GM19467 (cell line): Measurements from ENCODE around the gene COL25A1.
"Not testable (repeated sequence)": the region's sequence is repeated elsewhere in the genome, so short reads cannot be mapped to it uniquely, and the experiment has no call there.

Experiments used
- ATAC-seq: cut with Tn5 transposase; IDR thresholded peaks from one replicate; pipeline ENCODE4 v1.9.1; 2021; ENCODE audit warnings: mild to moderate bottlenecking, moderate library complexity; ENCODE audit not compliant: unreplicated experiment

COL25A1 gene

DNA sequence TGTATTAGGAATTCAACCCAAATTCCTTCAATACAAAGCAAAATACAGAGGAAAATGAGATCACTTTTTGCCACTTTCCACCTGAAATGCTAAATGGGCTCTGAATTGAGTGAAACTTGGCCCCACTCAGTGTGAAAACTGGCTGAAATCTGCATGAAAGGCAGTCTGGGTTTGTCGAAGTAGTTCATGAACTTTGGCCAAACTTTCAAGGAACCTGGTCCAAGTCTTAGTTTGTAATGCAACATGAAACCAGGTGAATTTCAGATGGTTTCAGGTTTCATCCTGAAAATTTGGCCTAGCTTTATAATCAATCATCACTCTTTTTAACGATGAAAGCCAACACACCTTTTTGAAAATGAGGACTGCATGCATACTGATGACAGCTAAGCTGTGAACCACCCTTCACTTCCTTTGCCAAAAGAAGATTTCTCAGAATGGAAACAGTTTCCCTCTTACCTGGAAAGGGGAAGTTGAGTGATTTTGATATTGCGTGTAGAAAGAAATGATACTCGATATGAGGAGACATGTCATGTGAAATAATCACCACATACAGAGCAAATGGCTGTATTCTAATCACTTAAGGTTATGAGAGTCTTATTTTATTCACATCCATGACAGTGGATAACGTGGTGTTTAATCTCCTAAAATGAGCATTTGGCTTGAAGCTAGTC, 329.7 kb downstream of the COL25A1 start:
- no peak for ATAC-seq

DNA sequence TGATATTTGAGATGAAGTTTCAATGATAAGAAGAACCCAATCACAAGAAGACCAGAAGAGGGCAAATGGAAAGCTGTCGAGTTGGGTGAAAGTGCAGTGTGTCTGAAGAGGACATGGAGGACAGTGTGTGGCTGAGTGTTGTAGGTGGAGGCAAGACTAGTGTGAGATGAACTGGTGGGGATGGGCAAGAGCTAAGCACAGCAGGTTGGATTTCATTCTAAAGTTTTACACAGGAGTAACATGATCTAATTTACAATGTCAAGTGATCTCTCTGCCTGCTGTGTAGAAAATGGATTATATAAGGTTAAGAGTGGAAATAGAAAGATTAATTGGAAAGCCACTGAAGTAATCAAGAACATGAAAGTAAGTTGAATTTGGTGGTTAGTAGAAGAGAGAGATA, 331.0 kb downstream of the COL25A1 start:
- ATAC-seq = no peak

DNA sequence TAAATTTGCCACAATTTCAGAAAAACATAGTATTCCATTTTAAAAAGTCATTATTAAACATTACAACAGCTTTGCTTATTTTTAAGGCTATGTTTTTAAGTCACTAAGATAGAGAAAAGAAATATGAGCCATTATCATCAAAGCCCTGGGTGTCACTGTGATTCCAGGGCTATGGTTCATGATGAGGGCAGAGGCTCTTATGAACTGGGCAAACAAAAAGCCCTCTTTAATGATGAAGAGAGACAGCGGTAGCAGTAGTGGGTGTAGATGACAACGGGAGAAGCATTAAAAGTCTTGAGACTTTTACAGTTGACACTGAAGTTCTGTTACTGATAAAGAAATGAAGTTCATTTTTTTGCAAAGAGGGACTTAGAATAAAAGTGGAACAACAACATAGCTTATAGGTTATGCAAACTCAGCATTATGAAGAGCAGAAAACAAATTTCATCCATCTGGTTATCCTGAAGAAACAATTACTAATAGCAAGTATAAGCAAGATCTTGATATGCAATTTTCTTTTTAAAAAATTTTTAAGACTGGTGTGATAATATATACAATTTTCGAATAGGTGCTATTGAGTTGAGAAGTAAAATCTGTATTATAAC, 336.9 kb downstream of the COL25A1 start:
- ATAC-seq = no peak

DNA sequence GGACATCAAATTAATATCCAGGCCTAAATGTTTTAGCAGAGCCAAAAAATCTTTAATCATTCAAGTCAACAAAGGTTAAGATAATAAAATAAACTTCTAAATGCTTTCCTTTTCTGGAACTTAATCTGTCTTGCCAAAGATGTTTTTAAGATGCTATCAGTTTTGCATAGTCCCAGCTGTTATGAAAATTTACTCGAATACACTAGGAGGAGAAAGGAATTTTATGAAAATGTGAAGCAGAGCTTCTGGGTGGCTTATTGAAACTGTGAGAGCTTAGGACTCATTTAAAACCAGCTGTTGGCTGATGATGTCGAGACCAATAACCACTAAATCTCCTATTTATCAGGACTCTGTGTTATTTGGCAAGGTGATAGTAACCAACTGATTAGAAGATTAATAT, 337.4 kb downstream of the COL25A1 start:
- no peak for ATAC-seq

DNA sequence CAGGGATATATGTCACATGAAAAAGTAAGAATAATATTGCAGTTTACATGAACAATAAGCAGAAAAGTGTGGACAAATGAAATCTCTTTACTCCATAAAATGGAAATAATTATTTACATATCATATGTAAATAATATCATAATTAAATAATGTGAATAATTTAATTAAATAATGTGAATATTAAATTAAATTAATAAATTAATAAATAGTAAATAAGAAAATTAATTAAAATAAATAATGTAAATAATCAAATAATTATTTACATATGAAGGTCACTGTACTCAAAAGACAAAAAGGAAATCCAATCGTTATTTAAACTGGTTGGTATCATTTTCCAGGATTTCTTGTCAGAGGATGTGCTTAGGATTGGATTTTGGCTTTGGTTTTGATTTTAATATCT, 338.5 kb downstream of the COL25A1 start:
- no peak for ATAC-seq

DNA sequence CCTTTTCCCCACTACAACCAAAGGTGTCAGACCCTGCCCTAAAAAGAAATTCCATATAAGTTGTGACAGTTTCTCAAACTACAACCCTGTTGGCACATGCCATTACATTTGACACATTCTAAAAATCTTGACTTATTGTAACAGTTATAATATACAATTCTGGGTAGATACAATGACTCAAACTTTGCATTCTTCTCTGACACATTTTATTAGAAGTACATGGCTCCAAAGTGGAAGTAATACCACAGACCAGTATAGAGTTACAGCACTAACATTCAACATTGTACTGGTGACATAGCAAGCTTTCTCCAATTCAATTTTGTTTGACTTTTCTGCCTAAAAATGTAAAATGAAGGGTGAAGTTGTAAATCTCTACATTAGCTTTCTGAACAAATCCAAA, 343.0 kb downstream of the COL25A1 start:
- no peak for ATAC-seq

DNA sequence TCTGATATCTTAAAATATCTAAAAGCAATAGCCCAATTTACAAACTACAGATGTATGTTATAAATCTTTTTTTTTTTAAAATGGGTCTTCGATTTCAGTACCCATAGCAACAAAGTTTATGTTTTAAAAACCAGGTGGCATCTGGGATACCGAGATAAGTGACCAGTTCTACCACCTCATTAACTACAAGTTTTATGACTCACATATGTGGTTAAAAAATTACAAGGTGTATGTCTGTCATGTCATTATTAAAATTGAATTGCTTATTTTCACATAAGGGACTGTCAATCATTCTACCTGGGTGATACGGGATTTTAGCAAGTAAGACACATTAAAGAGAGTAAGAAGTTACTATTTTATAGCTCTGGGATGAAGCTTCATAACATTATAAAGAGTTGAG, 347.6 kb downstream of the COL25A1 start:
- ATAC-seq = no peak

DNA sequence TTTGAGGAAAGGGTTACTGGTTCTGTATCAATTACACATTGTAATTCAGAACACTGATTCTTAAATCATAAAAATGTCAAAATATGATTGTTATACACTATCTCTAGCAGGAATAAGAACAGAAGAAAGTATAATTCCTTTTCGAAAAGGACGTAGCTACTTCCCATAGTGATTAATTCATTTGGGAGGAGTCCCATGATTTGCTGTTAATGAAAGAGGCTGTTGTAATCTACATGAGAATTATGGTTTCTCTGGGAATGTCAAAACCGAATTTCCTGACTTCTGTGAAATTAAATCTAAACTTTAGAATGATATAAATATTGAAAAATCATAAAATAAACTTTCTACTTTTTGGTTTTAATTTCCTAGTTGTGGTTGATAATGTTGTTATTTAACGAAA, 348.5 kb downstream of the COL25A1 start:
- no peak for ATAC-seq

DNA sequence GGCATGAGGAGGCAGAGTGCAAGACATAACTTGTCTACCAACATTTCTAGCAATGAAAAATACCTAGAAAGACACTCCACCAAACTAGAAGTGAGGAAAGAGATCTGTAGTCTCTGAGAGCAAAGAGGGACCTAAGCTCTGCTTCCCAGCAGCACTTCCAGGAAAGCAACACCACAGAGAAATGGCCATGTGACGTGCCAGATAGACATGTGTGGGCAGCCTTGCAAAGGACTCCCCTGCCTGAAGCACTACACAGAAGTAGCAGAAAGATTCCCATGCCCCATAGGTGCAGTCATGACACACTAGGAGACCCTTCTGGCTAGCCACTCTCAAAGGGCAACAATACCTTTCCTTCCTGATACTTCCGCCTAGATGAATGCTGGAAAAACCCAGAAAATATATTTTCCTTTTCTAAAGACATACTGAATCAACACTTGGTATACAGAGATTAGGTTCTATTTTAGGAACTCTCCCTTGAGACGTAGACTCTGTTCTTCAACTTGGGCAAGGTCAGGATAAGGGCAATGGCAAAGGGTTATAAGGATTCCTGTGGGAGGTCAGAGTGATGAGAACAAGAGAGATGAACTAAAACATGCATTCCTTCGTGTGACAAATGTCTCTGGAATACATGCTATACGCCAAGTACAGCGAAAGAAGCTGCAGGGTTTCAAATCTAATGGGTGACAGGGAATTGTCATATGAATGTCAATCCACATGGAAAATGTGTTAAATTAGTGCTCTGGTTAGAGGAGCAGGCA, 352.1 kb downstream of the COL25A1 start:
- ATAC-seq = no peak

DNA sequence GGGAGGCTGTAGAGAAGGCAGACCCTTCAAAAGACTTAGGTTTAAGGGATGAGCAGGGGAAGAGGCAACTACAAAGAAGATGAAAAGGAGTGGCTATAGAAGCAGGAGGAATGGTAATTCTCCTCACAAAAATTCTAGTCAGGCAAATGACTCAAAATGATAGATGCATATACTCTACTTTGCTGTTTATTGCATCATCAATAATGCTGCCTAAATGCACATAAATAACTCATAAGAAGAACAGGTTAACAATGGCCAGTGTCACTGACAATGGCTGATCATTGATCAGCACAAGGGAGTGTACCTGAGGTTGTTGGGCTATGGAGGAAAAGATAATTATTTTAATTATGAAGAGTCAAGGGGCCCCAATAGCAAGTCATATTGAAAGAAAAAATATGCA, 354.9 kb downstream of the COL25A1 start:
- no peak for ATAC-seq

DNA sequence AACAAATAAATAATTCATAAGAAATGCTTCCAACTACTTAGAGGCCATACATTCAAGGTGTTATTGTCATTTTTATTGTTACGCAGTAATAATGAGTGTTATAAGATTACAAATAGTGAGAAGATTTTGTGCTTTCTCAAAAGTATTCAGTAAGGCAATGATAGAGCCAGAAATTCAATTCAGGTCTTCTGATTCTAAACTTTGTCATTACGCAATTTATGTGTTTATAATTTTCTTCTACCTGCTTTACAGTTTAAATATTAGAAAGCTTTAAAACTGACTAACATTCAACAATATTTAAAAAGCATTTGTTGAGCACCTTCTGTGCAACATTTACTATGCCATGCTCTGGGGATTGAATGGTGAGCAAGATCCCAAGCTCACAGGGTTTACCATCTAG, 356.2 kb downstream of the COL25A1 start:
- ATAC-seq = no peak

DNA sequence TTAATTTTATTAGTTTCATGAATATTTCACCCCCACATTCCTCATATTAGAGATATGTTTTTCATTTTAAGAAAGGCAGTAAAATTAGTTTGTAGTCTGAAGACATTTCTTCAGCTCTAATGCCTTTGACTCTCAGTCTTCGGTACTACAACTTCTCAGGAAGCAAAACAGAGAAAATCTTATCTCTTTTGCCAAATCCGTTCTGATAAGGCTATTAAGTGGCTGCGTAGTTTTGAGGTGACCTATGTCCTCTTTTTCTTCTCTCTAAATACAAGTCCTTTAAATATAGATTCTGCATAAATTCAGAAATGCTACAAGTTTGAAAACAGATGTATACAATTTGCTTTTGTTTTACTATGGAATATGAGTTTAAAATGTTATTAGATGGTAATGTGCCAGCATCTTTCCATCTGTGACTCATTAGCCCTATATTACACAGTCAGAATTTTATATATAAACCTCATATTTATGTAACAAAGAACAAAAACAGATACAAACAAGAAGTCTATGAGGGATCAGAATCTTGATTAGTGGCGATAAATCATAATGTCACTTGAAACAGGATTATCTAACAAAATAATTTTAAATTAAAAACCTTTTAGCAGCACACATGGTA, 358.4 kb downstream of the COL25A1 start:
- ATAC-seq = no peak

DNA sequence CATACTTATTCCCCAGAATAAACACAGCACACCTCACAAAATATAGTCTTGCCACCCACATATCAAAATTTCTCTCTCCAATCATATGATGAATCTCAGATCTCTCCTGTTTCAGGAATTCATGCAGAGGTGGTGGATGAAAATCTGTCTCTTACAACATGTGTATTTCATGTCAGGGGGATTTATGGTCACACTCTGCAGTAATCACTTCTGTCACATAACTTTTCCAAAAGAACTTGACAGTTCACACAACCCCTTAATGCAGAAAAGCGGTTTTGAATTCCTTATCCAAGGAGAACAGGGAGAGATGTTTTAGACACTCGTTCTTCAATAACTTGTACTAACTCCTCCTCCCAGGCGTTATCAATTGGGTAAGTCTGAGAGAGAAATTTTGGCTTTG, 359.1 kb downstream of the COL25A1 start:
- ATAC-seq = no peak

DNA sequence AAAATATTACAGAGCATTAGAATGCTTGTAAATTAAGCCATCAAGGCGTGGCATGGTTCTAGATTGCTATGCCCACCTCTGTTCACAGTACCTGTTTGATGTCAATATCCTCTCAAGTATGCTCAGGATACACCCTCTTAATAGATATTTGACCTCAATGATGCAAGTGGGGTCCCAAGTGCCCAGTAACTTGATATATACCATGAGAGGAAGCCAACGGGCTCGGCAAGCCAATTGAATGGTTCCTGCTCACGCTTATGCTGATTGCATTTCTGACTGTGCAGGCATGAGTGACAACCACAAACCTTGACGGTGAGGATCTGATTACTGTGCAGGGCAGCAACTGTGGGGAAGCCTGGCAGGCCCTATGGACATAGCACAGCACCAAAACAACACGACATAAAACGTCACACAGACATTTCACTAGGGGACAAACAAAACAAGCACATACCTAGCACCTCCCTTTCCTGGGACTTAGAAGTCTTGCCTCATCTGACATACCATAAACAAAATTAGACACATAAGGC, 360.5 kb downstream of the COL25A1 start:
- no peak for ATAC-seq

DNA sequence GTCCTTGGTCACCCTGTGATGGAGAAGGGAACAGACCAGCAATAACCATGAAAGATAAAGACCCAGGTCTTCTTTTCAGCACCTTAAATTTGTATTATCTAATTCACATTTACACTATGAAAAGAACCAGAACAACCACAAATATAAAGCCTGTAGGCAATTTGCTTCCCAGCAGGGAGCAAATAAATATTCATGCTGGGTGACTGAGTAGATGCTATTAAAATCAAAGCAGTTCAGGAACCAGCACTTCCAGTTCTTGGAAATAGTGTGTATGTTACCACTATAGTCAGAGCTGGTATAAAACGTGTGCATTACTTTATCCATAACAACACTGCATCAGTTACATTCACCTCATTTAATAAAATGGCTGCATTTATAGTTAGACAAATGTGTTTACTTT, 361.8 kb downstream of the COL25A1 start:
- no peak for ATAC-seq

DNA sequence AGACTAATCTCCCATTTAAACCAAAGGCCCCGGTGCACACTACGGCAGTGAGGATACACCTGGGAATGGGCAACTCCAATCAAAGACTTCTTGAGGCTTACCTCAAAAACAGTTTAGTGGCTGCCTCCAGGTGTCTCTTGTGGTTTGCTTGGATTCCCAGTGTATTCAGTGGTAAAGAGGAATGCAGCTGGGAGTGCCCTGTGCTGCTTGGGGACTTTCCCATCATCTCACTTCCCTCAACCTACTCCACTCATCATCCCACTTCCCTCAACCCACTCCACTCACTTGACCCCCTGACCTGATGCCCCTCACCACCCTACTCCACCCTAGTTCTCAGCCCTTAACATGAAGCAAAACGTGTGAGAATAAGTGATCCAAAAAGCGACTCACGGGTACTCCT, 362.3 kb downstream of the COL25A1 start:
- no peak for ATAC-seq

DNA sequence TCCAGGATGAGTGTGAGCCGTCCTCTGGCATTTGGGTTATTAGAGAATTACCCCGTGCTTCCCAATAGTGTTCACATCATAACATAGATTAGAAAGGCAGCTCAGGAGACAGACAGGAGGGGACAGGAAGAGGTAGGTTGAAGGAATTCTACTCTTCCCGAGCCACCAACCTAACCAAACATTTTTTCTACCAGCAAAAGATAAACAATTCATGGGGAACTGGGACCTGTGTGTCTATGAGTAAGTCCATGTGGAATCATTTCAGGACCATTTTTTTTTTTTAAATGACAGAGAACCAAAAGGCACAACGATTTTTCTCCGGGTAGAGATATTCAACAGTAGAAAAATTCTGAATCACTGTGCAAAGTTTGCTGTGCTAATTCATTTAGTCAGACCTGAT, 365.4 kb downstream of the COL25A1 start:
- no peak for ATAC-seq

DNA sequence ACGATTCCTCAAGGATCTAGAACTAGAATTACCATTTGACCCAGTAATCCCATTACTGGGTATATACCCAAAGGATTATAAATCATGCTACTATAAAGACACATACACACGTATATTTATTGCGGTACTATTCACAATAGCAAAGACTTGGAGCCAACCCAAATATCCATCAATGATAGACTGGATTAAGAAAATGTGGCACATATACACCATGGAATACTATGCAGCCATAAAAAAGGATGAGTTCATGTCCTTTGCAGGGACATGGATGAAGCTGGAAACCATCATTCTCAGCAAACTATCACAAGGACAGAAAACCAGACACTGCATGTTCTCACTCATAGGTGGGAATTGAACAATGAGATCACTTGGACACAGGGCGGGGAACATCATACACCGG, 368.5 kb downstream of the COL25A1 start:
- not testable (repeated sequence) for ATAC-seq

DNA sequence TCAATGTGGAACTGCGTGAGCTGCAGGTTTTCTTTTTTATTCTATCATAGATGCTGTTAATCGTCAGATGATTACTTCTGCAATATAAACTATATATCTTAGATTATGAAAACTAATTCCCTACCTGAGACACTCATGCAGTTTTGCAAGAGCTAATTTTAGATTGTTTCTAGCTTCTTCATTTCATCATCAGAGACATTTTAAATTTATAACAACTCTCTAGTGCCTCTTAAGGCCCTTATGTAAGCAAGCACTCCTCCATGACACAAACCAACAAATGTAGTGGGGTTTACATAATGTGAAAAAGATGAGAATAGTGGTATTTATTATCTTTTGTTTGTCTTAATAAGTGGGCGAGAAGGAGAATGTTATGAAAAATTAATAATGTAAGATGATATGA, 369.4 kb downstream of the COL25A1 start:
- ATAC-seq = no peak

DNA sequence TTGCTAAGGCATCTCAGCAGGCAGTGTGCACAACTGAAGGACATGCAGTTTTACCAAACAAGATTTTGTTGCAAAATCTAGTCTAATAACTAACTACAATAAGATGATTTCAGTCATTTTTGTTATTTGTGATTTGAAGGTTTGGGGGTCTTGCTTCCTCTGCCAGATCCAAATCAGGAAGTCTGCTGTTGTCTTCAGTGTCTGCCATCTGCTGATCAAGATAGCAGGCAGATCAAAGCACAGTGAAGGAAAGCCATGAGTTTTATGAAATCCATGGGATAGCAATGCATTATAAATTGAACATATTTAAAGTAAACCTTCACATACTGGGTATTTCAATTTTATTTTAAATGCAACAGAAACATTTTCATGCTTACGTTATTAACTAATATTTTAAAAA, 370.5 kb downstream of the COL25A1 start:
- no peak for ATAC-seq

DNA sequence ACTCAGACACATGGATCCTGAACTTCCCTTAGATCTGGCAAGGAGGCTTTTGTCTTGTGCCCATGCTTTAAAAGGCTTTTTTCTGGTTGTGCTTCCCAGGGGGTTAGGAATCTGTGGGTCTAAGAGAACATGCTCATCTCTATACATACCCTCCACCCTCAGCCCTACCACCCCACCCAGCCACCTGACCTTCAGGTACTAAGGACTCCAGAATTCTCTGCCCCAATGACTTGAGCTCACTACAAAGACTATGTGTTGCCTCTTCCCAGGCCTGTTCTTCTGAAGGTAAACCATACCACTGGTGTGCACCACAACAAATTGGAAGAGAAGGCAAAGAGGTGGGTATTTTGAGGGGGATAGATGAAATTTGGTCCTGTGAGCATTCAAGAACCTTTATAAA, 372.3 kb downstream of the COL25A1 start:
- ATAC-seq = no peak

DNA sequence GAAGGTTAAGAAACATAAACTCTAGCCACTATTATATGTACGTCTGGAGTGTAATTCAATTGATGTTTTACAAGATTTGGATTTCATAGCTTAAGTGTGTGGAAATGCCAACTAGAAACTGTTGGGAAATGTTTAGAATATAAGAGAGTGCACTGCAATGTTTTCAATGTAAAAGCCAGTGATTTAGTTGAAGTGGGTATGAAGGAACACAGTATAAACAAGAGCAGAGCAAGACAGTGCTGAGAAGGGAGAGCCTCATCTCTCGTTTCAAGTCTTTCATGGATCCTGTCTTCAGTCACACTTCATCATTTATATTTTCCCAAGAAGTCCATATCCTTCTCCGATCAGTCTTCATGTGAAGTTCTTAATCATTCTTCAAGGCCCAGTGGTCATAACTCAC, 375.7 kb downstream of the COL25A1 start:
- no peak for ATAC-seq
